H1 (cell line): ENCODE measurements around the gene TBC1D12. TPM values are rescaled to one million over a fixed set of nuclear protein-coding genes. Genes with fewer than 3 reads are reported as not detected.

ENCODE experiments used
- CTCF ChIA-PET: fragments of 300-600 bp; sonication (Branson Sonifier 250); formaldehyde crosslinking; loops from one replicate; lab custom pipeline; 2021; ENCODE audit not compliant: partially characterized antibody; lab: Charles Lee
- POLR2A ChIA-PET: fragments of 300-600 bp; sonication (Branson Sonifier 250); formaldehyde crosslinking; loops from one replicate; lab custom pipeline; 2021; ENCODE audit warnings: inconsistent platforms; ENCODE audit not compliant: partially characterized antibody; lab: Charles Lee
- DNase-seq, 2 experiments: peaks; one replicate each; pipeline versions ENCODE4 v3.0.0 to v3.0.0-alpha.2; 2010 to 2022; ENCODE audit warnings: low spot score in 2 of 2, low read depth in 1 of 2, mixed read lengths in 1 of 2
- FAIRE-seq: peaks from 2 replicates; lab custom pipeline; 2011; peaks lifted over from hg19 to GRCh38; lab: Jason Lieb, UNC
- H2AFZ ChIP-seq: 2 replicates; pipeline ENCODE4 v1.8.1; 2012; ENCODE audit warnings: low read length, inconsistent platforms
- H2AK5ac ChIP-seq: 2 replicates; pipeline ENCODE4 v1.6.1; 2013; ENCODE audit warnings: low read depth, low read length
- H2BK120ac ChIP-seq: replicated peaks from 2 replicates; pipeline ENCODE3; 2013; ENCODE audit warnings: low read depth, low read length, inconsistent platforms
- H2BK12ac ChIP-seq: 2 replicates; pipeline ENCODE4 v1.6.1; 2013; ENCODE audit warnings: low read depth, low read length
- H2BK15ac ChIP-seq: 2 replicates; pipeline ENCODE4 v1.6.1; 2013; ENCODE audit warnings: low read length
- H2BK20ac ChIP-seq: 2 replicates; pipeline ENCODE4 v1.6.1; 2013; ENCODE audit warnings: low read length
- H2BK5ac ChIP-seq: 2 replicates; pipeline ENCODE4 v1.6.1; 2013; ENCODE audit warnings: low read depth, low read length
- H3K14ac ChIP-seq: 2 replicates; pipeline ENCODE4 v1.6.1; 2013; ENCODE audit warnings: inconsistent platforms; ENCODE audit not compliant: insufficient read length
- H3K18ac ChIP-seq: 2 replicates; pipeline ENCODE4 v1.6.1; 2013; ENCODE audit warnings: low read length; ENCODE audit errors: extremely low read depth
- H3K23ac ChIP-seq: 2 replicates; pipeline ENCODE4 v1.6.1; 2013; ENCODE audit warnings: inconsistent platforms; ENCODE audit not compliant: insufficient read length
- H3K23me2 ChIP-seq: 2 replicates; pipeline ENCODE4 v1.6.1; 2013; ENCODE audit warnings: low read depth, low read length
- H3K27ac ChIP-seq: 2 replicates; pipeline ENCODE4 v1.6.1; 2011; ENCODE audit warnings: low read depth, low read length, inconsistent platforms
- H3K27me3 ChIP-seq, 4 experiments: replicated peaks in 1 of 4; 1 replicate in 1 of 4; 2 replicates in 3 of 4; pipeline versions ENCODE4 v1.6.1 to v1.8.1; 2011 to 2013; ENCODE audit warnings: low read length in 3 of 4, mild to moderate bottlenecking in 3 of 4, inconsistent platforms in 2 of 4, mixed read lengths in 2 of 4, moderate library complexity in 1 of 4; ENCODE audit not compliant: control insufficient read depth in 3 of 4, insufficient read depth in 3 of 4; ENCODE audit errors: extremely low read depth in 1 of 4
- H3K36me3 ChIP-seq, 4 experiments: 2 replicates each; pipeline versions ENCODE4 v1.6.1 to v1.8.1; 2011 to 2013; ENCODE audit warnings: mild to moderate bottlenecking in 4 of 4, low read length in 3 of 4, moderate library complexity in 2 of 4, control low read depth in 1 of 4, inconsistent platforms in 1 of 4; ENCODE audit not compliant: insufficient read depth in 4 of 4, control insufficient read depth in 2 of 4
- H3K4ac ChIP-seq: replicated peaks from 2 replicates; pipeline ENCODE3; 2013; ENCODE audit warnings: low read length, low read depth, mixed read lengths, inconsistent platforms; ENCODE audit not compliant: insufficient read length
- H3K4me1 ChIP-seq, 4 experiments: replicated peaks in 1 of 4; 1 replicate in 1 of 4; 2 replicates in 3 of 4; pipeline versions ENCODE4 v1.6.1 to v1.8.1; 2011 to 2013; ENCODE audit warnings: low read length in 3 of 4, inconsistent platforms in 2 of 4, mixed read lengths in 1 of 4; ENCODE audit not compliant: insufficient read depth in 4 of 4, control insufficient read depth in 3 of 4
- H3K4me2 ChIP-seq, 2 experiments: 2 replicates each; pipeline versions ENCODE4 v1.6.1 to v1.8.1; 2011 to 2013; ENCODE audit warnings: low read depth in 2 of 2, low read length in 2 of 2, control low read depth in 1 of 2, inconsistent platforms in 1 of 2, mild to moderate bottlenecking in 1 of 2; ENCODE audit not compliant: insufficient read depth in 1 of 2
- H3K4me3 ChIP-seq, 4 experiments: fragments of 200-600, 300-600 bp in 1 of 4; sonication (generic), shearing (Covaris generic), sonication (Bioruptor Twin) in 1 of 4; 2 replicates each; pipeline versions ENCODE4 v1.5.1 to v1.8.1; 2011 to 2016; ENCODE audit warnings: low read length in 4 of 4, low read depth in 3 of 4, control low read depth in 2 of 4, inconsistent platforms in 2 of 4, mild to moderate bottlenecking in 2 of 4, mixed read lengths in 1 of 4, moderate library complexity in 1 of 4; ENCODE audit not compliant: insufficient read depth in 2 of 4; ENCODE audit errors: extremely low read depth in 1 of 4
- H3K56ac ChIP-seq: replicated peaks from 2 replicates; pipeline ENCODE3; 2013; ENCODE audit warnings: low read depth, mild to moderate bottlenecking, mixed read lengths, low read length, inconsistent platforms; ENCODE audit not compliant: insufficient read length
- H3K79me1 ChIP-seq: 2 replicates; pipeline ENCODE4 v1.6.1; 2013; ENCODE audit warnings: low read depth, low read length, control low read depth
- H3K79me2 ChIP-seq, 2 experiments: 2 replicates each; pipeline versions ENCODE4 v1.6.1 to v1.8.1; 2012 to 2013; ENCODE audit warnings: low read length in 2 of 2, mild to moderate bottlenecking in 2 of 2, inconsistent platforms in 1 of 2; ENCODE audit not compliant: insufficient read depth in 2 of 2, control insufficient read depth in 1 of 2
- H3K9ac ChIP-seq, 4 experiments: replicated peaks in 1 of 4; 1 replicate in 1 of 4; 2 replicates in 3 of 4; pipeline versions ENCODE4 v1.6.1 to v1.8.1; 2011 to 2013; ENCODE audit warnings: low read depth in 3 of 4, low read length in 3 of 4, control low read depth in 2 of 4, mild to moderate bottlenecking in 2 of 4, moderate library complexity in 2 of 4, inconsistent platforms in 1 of 4; ENCODE audit errors: extremely low read depth in 1 of 4
- H3K9me3 ChIP-seq, 2 experiments: 2 replicates each; pipeline versions ENCODE4 v1.6.1 to v1.8.1; 2012 to 2013; ENCODE audit warnings: mild to moderate bottlenecking in 2 of 2, moderate library complexity in 2 of 2, control low read depth in 1 of 2, inconsistent platforms in 1 of 2, low read depth in 1 of 2, low read length in 1 of 2, mixed read lengths in 1 of 2; ENCODE audit not compliant: insufficient read depth in 2 of 2
- H4K20me1 ChIP-seq, 2 experiments: replicated peaks in 1 of 2; 2 replicates each; pipeline versions ENCODE3 to v1.8.1; 2011 to 2013; ENCODE audit warnings: inconsistent platforms in 2 of 2, low read length in 2 of 2, mild to moderate bottlenecking in 1 of 2; ENCODE audit not compliant: insufficient read depth in 2 of 2, control insufficient read depth in 1 of 2
- H4K5ac ChIP-seq: 2 replicates; pipeline ENCODE4 v1.6.1; 2013; ENCODE audit warnings: low read length, low read depth, mixed read lengths, inconsistent platforms; ENCODE audit not compliant: insufficient read length
- H4K8ac ChIP-seq: 2 replicates; pipeline ENCODE4 v1.8.0; 2013; ENCODE audit warnings: mild to moderate bottlenecking, moderate library complexity, low read length, inconsistent platforms; ENCODE audit not compliant: insufficient read depth; ENCODE audit errors: extremely low read depth
- H4K91ac ChIP-seq: replicated peaks from 2 replicates; pipeline ENCODE3; 2013; ENCODE audit warnings: low read length, mixed read lengths, inconsistent platforms; ENCODE audit not compliant: insufficient read length
- BACH1 ChIP-seq: IDR thresholded peaks from 2 replicates; pipeline ENCODE4 v1.6.1; 2012; ENCODE audit warnings: low read length, improper control_type of control experiment
- BCL11A ChIP-seq, 2 experiments: IDR thresholded peaks; one replicate each; pipeline ENCODE4 v1.6.1; 2011; ENCODE audit warnings: low read depth in 2 of 2, low read length in 2 of 2, mild to moderate bottlenecking in 2 of 2
- E2F6 ChIP-seq: IDR thresholded peaks from 2 replicates; pipeline ENCODE4 v1.6.1; 2012; ENCODE audit warnings: inconsistent platforms
- JUN ChIP-seq: IDR thresholded peaks from 2 replicates; pipeline ENCODE4 v1.6.1; 2011; ENCODE audit warnings: low read depth, mild to moderate bottlenecking, improper control_type of control experiment, low read length
- RAD21 ChIP-seq, 2 experiments: IDR thresholded peaks in 1 of 2; conservative IDR thresholded peaks in 1 of 2; 2 replicates each; pipeline ENCODE4 v1.6.1; 2011; ENCODE audit warnings: low read depth in 2 of 2, low read length in 2 of 2, improper control_type of control experiment in 1 of 2, inconsistent platforms in 1 of 2, mild to moderate bottlenecking in 1 of 2, moderate library complexity in 1 of 2
- RBBP5 ChIP-seq: IDR thresholded peaks from 2 replicates; pipeline ENCODE4 v1.7.1; 2012; ENCODE audit warnings: low read depth, mild to moderate bottlenecking, inconsistent platforms, low read length, moderate library complexity, borderline replicate concordance
- RFX5 ChIP-seq: IDR thresholded peaks from 2 replicates; pipeline ENCODE4 v1.6.1; 2011; ENCODE audit warnings: low read depth, low read length, improper control_type of control experiment, borderline replicate concordance
- RNF2 ChIP-seq: fragments of 200-900, 300-1000 bp; sonication (generic); IDR thresholded peaks from 2 replicates; pipeline ENCODE4 v1.7.1; 2016; ENCODE audit warnings: borderline replicate concordance, low read depth, mild to moderate bottlenecking, antibody characterized with exemption, low read length; ENCODE audit not compliant: poor library complexity, severe bottlenecking; ENCODE audit errors: missing control alignments
- SIN3A ChIP-seq, 2 experiments: IDR thresholded peaks in 1 of 2; conservative IDR thresholded peaks in 1 of 2; 2 replicates each; pipeline ENCODE4 v1.6.1; 2011 to 2012; ENCODE audit warnings: low read length in 2 of 2, improper control_type of control experiment in 1 of 2, low read depth in 1 of 2, mild to moderate bottlenecking in 1 of 2
- SIX5 ChIP-seq: IDR thresholded peaks from 2 replicates; pipeline ENCODE4 v1.6.1; 2011; ENCODE audit warnings: mild to moderate bottlenecking, low read depth, low read length
- SP1 ChIP-seq: IDR thresholded peaks from 2 replicates; pipeline ENCODE4 v1.6.1; 2011; ENCODE audit warnings: low read depth, low read length
- SRF ChIP-seq: IDR thresholded peaks from 2 replicates; pipeline ENCODE4 v1.6.1; 2011; ENCODE audit warnings: mild to moderate bottlenecking, low read depth, low read length, moderate library complexity
- TCF12 ChIP-seq: IDR thresholded peaks from 2 replicates; pipeline ENCODE4 v1.6.1; 2011; ENCODE audit warnings: low read depth, mild to moderate bottlenecking, low read length
- WGBS, 2 experiments: shearing (Covaris generic) in 1 of 2; methylation state at CpG; one replicate each; pipeline versions ENCODE4 v1.1.6 to v1.1.7; 2013 to 2015; ENCODE audit warnings: low lambda C conversion rate in 2 of 2, mixed read lengths in 2 of 2, inconsistent platforms in 1 of 2, low coverage in 1 of 2, missing lambda C conversion rate in 1 of 2; ENCODE audit not compliant: insufficient replicate concordance in 2 of 2, insufficient coverage in 1 of 2, insufficient read length in 1 of 2; ENCODE audit errors: extremely low coverage in 1 of 2, missing lambda C conversion rate in 1 of 2; 5-methylcytosine and 5-hydroxymethylcytosine counted together
- polyA plus RNA-seq, 7 experiments: library from polyadenylated mRNA; depleted of rRNA in 3 of 7; stranded (reverse) in 5 of 7; unstranded in 2 of 7; fragments of >200 nt in 5 of 7; fragments of 200-250 nt in 2 of 7; gene quantifications; 1 replicate in 5 of 7; 2 replicates in 1 of 7; 4 replicates in 1 of 7; pipeline versions ENCODE4 v1.2.1 to v1.2.3, GENCODE V29; 2011 to 2013; ENCODE audit warnings: missing spikeins in 2 of 7, mixed read lengths in 2 of 7
- total RNA-seq: library from RNA; stranded (reverse); fragmentation: NEBNext Ultra II Directional; extraction: Animal tissue kit (Norgen Biotek cat#: 25700); gene quantifications from 2 replicates; pipeline ENCODE4 v1.2.1, GENCODE V29; 2021

The TBC1D12 gene
- total and polyA plus RNA-seq, 2 of the 8 experiments (the other 6 are each of a cell fraction or from before 2014, with no cell fraction given): 1.1 to 3.2 TPM

DNA sequence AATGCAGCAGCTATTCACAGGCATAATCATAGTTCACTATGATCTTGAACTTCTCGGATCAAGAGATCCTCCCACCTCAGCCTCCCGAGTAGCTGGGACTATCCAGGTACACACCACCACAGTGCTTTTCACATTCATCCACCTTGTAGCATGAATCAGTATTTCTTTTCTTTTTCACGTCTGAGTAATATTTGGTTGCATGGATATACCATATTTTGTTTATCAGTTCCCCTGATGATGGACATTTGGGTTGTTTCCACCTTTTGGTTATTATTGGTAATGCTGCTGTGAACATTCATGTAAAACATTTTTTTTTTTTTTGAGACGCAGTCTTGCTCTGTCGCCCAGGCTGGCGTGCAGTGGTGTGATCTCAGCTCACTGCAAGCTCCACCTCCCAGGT is 3.6 kb upstream of the TBC1D12 start:
- ChIA-PET POLR2A (no interaction called here), CTCF (interaction anchor here (0.6 to 0.7 kb wide), 2 partner anchors 9 to 1397 kb away, joined by 3 to 4 read pairs; no protein-coding TSS in a partner anchor)
- Histone ChIP-seq H3K79me1 (no peaks in the 10 kb centered on the region), H3K79me2 (no peaks in the 10 kb centered on the region), H2BK12ac (no peak overlapping the region), H3K4me2 (no peak overlapping the region), H2BK5ac (no peak overlapping the region), H3K36me3 (no peaks in the 10 kb centered on the region), H2AFZ (no peak overlapping the region), H2BK20ac (no peak overlapping the region), H3K23me2 (peaks cover 10% of the 10 kb centered on the region), H2BK120ac (no peak overlapping the region), H3K14ac (no peak overlapping the region), H2BK15ac (no peak overlapping the region), H3K9ac (no peak overlapping the region), H3K4me3 (no peak overlapping the region), H4K5ac (no peak overlapping the region), H4K20me1 (peaks cover 0 to 2% of the 10 kb centered on the region in 2 experiments), H3K27me3 (peaks cover 0 to 7% (median 5%) of the 10 kb centered on the region in 4 experiments; a peak in 6 of 7 replicates), H3K56ac (no peak overlapping the region), H3K4me1 (peaks cover 0 to 2% (median under 1%) of the 10 kb centered on the region in 4 experiments; a peak in 2 of 7 replicates), H3K23ac (no peak overlapping the region), H2AK5ac (no peak overlapping the region), H4K8ac (no peak overlapping the region), H3K9me3 (no peaks in the 10 kb centered on the region), H4K91ac (no peak overlapping the region), H3K18ac (no peak overlapping the region), H3K4ac (no peak overlapping the region), H3K27ac (no peak overlapping the region)
- 99% methylated on average over 6 of the region's 6 CpGs; no CpG with 5 or more reads in 1 of the 2 experiments for WGBS, 2 experiments
- FAIRE-seq (no peak), DNase-seq (no peak)
- no peak for TF ChIP-seq BACH1
- TF ChIP-seq RFX5: no peak
- no peak for TF ChIP-seq SIN3A (conservative IDR thresholded peaks at IDR 0.05 in 1 of 2, IDR thresholded peaks at IDR 0.05 in 1 of 2; ENCODE audit: low read depth in 1 of 2, low read length in 2 of 2)
- no peak for TF ChIP-seq RBBP5
- no peak for TF ChIP-seq RAD21 (IDR thresholded peaks at IDR 0.05 in 1 of 2, conservative IDR thresholded peaks at IDR 0.05 in 1 of 2; ENCODE audit: low read depth in 2 of 2, low read length in 2 of 2)
- no peak for TF ChIP-seq E2F6
- TF ChIP-seq RNF2: no peak
- TF ChIP-seq JUN: no peak
- no peak for TF ChIP-seq BCL11A (IDR thresholded peaks at IDR 0.05; ENCODE audit: low read depth in 2 of 2, low read length in 2 of 2)
- no peak for TF ChIP-seq TCF12
- TF ChIP-seq SP1: no peak
- no peak for TF ChIP-seq SIX5
- no peak for TF ChIP-seq SRF
